ENCODE results near the gene CDH23. TPM values are rescaled to one million over a fixed set of nuclear protein-coding genes. Genes with fewer than 3 reads are reported as not detected.

The CDH23 gene
- total RNA-seq, 1 donor from 2014 or later: 1.3 TPM

- intact Hi-C loops (cut with micrococcal nuclease): no loop called here
- Mint-ChIP-seq H3K27ac (no peak overlapping the region), H3K4me1 (no peaks in the 10 kb centered on the region), H3K9me3 (no peaks in the 10 kb centered on the region), H3K27me3 (no peaks in the 10 kb centered on the region), H3K4me3 (no peak overlapping the region), H3K36me3 (ENCODE audit: low read depth) (no peaks in the 10 kb centered on the region)
- no peak for DNase-seq
Observed at GRCh38 chr10:71657604-71658466, 261.1 kb downstream of the CDH23 start.

- no peaks in the 10 kb centered on the region for H3K4me1 Mint-ChIP-seq
- no peak overlapping the region for H3K27ac Mint-ChIP-seq
- H3K36me3 Mint-ChIP-seq (ENCODE audit: low read depth): no peaks in the 10 kb centered on the region
- intact Hi-C loops (cut with micrococcal nuclease): no loop called here
- no peaks in the 10 kb centered on the region for H3K9me3 Mint-ChIP-seq
- H3K27me3 Mint-ChIP-seq: no peaks in the 10 kb centered on the region
- DNase-seq: no peak
- H3K4me3 Mint-ChIP-seq: no peak overlapping the region
Observed at GRCh38 chr10:71658467-71658745, 261.7 kb downstream of the CDH23 start.

- intact Hi-C loops (cut with micrococcal nuclease): no loop called here
- H3K27me3 Mint-ChIP-seq: no peaks in the 10 kb centered on the region
- no peaks in the 10 kb centered on the region for H3K4me1 Mint-ChIP-seq
- no peaks in the 10 kb centered on the region for H3K36me3 Mint-ChIP-seq (ENCODE audit: low read depth)
- H3K4me3 Mint-ChIP-seq: no peak overlapping the region
- H3K9me3 Mint-ChIP-seq: no peaks in the 10 kb centered on the region
- DNase-seq: no peak
- no peak overlapping the region for H3K27ac Mint-ChIP-seq
Observed at GRCh38 chr10:71659111-71659634, 262.5 kb downstream of the CDH23 start.

GRCh38 chr10:71659737-71660136 is 263.0 kb downstream of the CDH23 start:
- Mint-ChIP-seq H3K4me3 (no peak overlapping the region), H3K27ac (no peak overlapping the region), H3K27me3 (no peaks in the 10 kb centered on the region), H3K9me3 (no peaks in the 10 kb centered on the region), H3K4me1 (peaks cover 2% of the 10 kb centered on the region), H3K36me3 (ENCODE audit: low read depth) (no peaks in the 10 kb centered on the region)
- no peak for DNase-seq
- intact Hi-C loops (cut with micrococcal nuclease): no loop called here

GRCh38 chr10:71660313-71660712 is 263.6 kb downstream of the CDH23 start:
- no peak overlapping the region for H3K27ac Mint-ChIP-seq
- H3K36me3 Mint-ChIP-seq (ENCODE audit: low read depth): no peaks in the 10 kb centered on the region
- H3K9me3 Mint-ChIP-seq: no peaks in the 10 kb centered on the region
- H3K4me3 Mint-ChIP-seq: no peak overlapping the region
- H3K27me3 Mint-ChIP-seq: no peaks in the 10 kb centered on the region
- intact Hi-C loops (cut with micrococcal nuclease): no loop called here
- no peak for DNase-seq
- peaks cover 2% of the 10 kb centered on the region for H3K4me1 Mint-ChIP-seq

GRCh38 chr10:71661060-71661622 is 264.4 kb downstream of the CDH23 start:
- no peak overlapping the region for H3K27ac Mint-ChIP-seq
- H3K9me3 Mint-ChIP-seq: no peaks in the 10 kb centered on the region
- intact Hi-C loops (cut with micrococcal nuclease): no loop called here
- peaks cover 2% of the 10 kb centered on the region for H3K4me1 Mint-ChIP-seq
- H3K36me3 Mint-ChIP-seq (ENCODE audit: low read depth): no peaks in the 10 kb centered on the region
- no peak overlapping the region for H3K4me3 Mint-ChIP-seq
- H3K27me3 Mint-ChIP-seq: no peaks in the 10 kb centered on the region
- no peak for DNase-seq

GRCh38 chr10:71661779-71662336 is 265.1 kb downstream of the CDH23 start:
- intact Hi-C loops (cut with micrococcal nuclease): no loop called here
- H3K4me3 Mint-ChIP-seq: no peak overlapping the region
- no peak for DNase-seq
- H3K27me3 Mint-ChIP-seq: no peaks in the 10 kb centered on the region
- H3K9me3 Mint-ChIP-seq: no peaks in the 10 kb centered on the region
- H3K4me1 Mint-ChIP-seq: peaks cover 5% of the 10 kb centered on the region
- no peak overlapping the region for H3K27ac Mint-ChIP-seq
- no peaks in the 10 kb centered on the region for H3K36me3 Mint-ChIP-seq (ENCODE audit: low read depth)

GRCh38 chr10:71663311-71663710 is 266.6 kb downstream of the CDH23 start:
- peaks cover 13% of the 10 kb centered on the region for H3K4me1 Mint-ChIP-seq
- no peaks in the 10 kb centered on the region for H3K36me3 Mint-ChIP-seq (ENCODE audit: low read depth)
- H3K9me3 Mint-ChIP-seq: no peaks in the 10 kb centered on the region
- no peak overlapping the region for H3K27ac Mint-ChIP-seq
- H3K27me3 Mint-ChIP-seq: no peaks in the 10 kb centered on the region
- H3K4me3 Mint-ChIP-seq: no peak overlapping the region
- DNase-seq: no peak
- intact Hi-C loops (cut with micrococcal nuclease): no loop called here

GRCh38 chr10:71664585-71664984 is 267.9 kb downstream of the CDH23 start:
- DNase-seq: no peak
- Mint-ChIP-seq H3K27ac (no peak overlapping the region), H3K27me3 (no peaks in the 10 kb centered on the region), H3K36me3 (ENCODE audit: low read depth) (no peaks in the 10 kb centered on the region), H3K9me3 (no peaks in the 10 kb centered on the region), H3K4me3 (no peak overlapping the region), H3K4me1 (peaks cover 13% of the 10 kb centered on the region)
- intact Hi-C loops (cut with micrococcal nuclease): no loop called here

- H3K4me1 Mint-ChIP-seq: peaks cover 13% of the 10 kb centered on the region
- no peak for DNase-seq
- H3K4me3 Mint-ChIP-seq: no peak overlapping the region
- H3K36me3 Mint-ChIP-seq (ENCODE audit: low read depth): no peaks in the 10 kb centered on the region
- intact Hi-C loops (cut with micrococcal nuclease): no loop called here
- no peak overlapping the region for H3K27ac Mint-ChIP-seq
- no peaks in the 10 kb centered on the region for H3K27me3 Mint-ChIP-seq
- H3K9me3 Mint-ChIP-seq: no peaks in the 10 kb centered on the region
Observed at GRCh38 chr10:71665456-71665855, 268.7 kb downstream of the CDH23 start.

GRCh38 chr10:71666639-71667386 is 270.1 kb downstream of the CDH23 start:
- H3K4me1 Mint-ChIP-seq: peaks cover 13% of the 10 kb centered on the region
- no peaks in the 10 kb centered on the region for H3K36me3 Mint-ChIP-seq (ENCODE audit: low read depth)
- H3K9me3 Mint-ChIP-seq: no peaks in the 10 kb centered on the region
- H3K27ac Mint-ChIP-seq: no peak overlapping the region
- no peaks in the 10 kb centered on the region for H3K27me3 Mint-ChIP-seq
- H3K4me3 Mint-ChIP-seq: no peak overlapping the region
- intact Hi-C loops (cut with micrococcal nuclease): no loop called here
- peak; percentile 58 for DNase-seq

GRCh38 chr10:71667387-71667752 is 270.6 kb downstream of the CDH23 start:
- no peak overlapping the region for H3K27ac Mint-ChIP-seq
- no peaks in the 10 kb centered on the region for H3K36me3 Mint-ChIP-seq (ENCODE audit: low read depth)

GRCh38 chr10:71671994-71672946 is 275.6 kb downstream of the CDH23 start:
- DNase-seq: no peak
- Mint-ChIP-seq H3K27ac (no peak overlapping the region), H3K36me3 (ENCODE audit: low read depth) (no peaks in the 10 kb centered on the region), H3K4me3 (no peak overlapping the region), H3K4me1 (peaks cover 4% of the 10 kb centered on the region), H3K27me3 (no peaks in the 10 kb centered on the region), H3K9me3 (no peaks in the 10 kb centered on the region)
- intact Hi-C loops (cut with micrococcal nuclease): no loop called here

More at GRCh38 chr10:71667387-71667752, 270.6 kb downstream of the CDH23 start:
- intact Hi-C loops (cut with micrococcal nuclease): no loop called here
- H3K4me1 Mint-ChIP-seq: peaks cover 13% of the 10 kb centered on the region
- no peaks in the 10 kb centered on the region for H3K27me3 Mint-ChIP-seq
- no peaks in the 10 kb centered on the region for H3K9me3 Mint-ChIP-seq
- peak overlapping the region; percentile 2 for H3K4me3 Mint-ChIP-seq
- DNase-seq: peak; percentile 68

All from activated CD4-positive, alpha-beta T cell treated with anti-CD3 and anti-CD28 coated beads, Interleukin-2, amount 10 ng/mL, durations not matched to agents 24 days and 14 days (primary cell).